Measurements from ENCODE around the gene TMEM26. TPM values are rescaled to one million over a fixed set of nuclear protein-coding genes. Genes with fewer than 3 reads are reported as not detected.

TMEM26 gene
- total and polyA plus RNA-seq, 5 donors from 2014 or later = not detected

DNA sequence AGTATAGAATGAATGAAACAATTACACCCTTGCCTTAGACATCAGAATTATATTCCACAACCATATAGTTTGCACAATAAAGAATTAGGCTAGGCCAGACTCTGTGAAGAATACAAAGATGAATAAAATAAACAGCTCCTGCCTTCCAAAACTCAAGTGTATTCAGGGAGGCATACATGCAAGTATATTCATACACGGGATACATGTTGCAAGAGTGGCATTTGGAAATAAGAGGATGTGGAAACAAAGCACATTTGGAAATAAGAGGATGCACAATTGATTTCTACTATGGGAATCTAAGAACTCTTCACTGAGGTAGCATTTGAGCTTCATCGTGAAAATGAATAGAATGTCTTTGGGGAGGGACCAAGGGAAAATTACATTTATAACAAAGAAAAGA is 27.0 kb upstream of the TMEM26 start:
- H3K36me3 ChIP-seq (ENCODE audit: control insufficient read depth, insufficient read depth, low read length) = no peaks in the 10 kb centered on the region
- Mint-ChIP-seq H3K36me3 (no peaks in the 10 kb centered on the region), H3K27ac (no peak overlapping the region), H3K27me3 (peaks cover 11% of the 10 kb centered on the region), H3K4me1 (no peaks in the 10 kb centered on the region), H3K4me3 (no peak overlapping the region), H3K9me3 (peaks cover 0 to 5% (median 3%) of the 10 kb centered on the region in 7 donors)
- H3K9me3 ChIP-seq (ENCODE audit: control insufficient read depth in 2 of 2, low read length in 2 of 2) = peaks cover 0 to 3% of the 10 kb centered on the region in 2 experiments
- no peaks in the 10 kb centered on the region for H3K4me1 ChIP-seq (ENCODE audit: control insufficient read depth, insufficient read depth, low read length, poor library complexity, severe bottlenecking)
- no peak overlapping the region for H3K27ac ChIP-seq (ENCODE audit: insufficient read depth, low read length, poor library complexity, severe bottlenecking)
- DNase-seq = no peak
- ATAC-seq (ENCODE audit: low read depth in 2 of 2) = no peak
- no peak overlapping the region for H3K4me3 ChIP-seq (ENCODE audit: low read depth, low read length)
- no peaks in the 10 kb centered on the region for H3K27me3 ChIP-seq (ENCODE audit: control insufficient read depth, insufficient read depth, low read length)

- no peak overlapping the region for H3K27ac ChIP-seq (ENCODE audit: insufficient read depth, low read length, poor library complexity, severe bottlenecking)
- no peak overlapping the region for H3K4me3 ChIP-seq (ENCODE audit: low read depth, low read length)
- no peak for DNase-seq
- H3K36me3 ChIP-seq (ENCODE audit: control insufficient read depth, insufficient read depth, low read length) = no peaks in the 10 kb centered on the region
- peaks cover 0 to 3% of the 10 kb centered on the region in 2 experiments for H3K9me3 ChIP-seq (ENCODE audit: control insufficient read depth in 2 of 2, low read length in 2 of 2)
- H3K9me3 Mint-ChIP-seq = peaks cover 0 to 6% (median 3%) of the 10 kb centered on the region in 7 donors
- H3K27me3 ChIP-seq (ENCODE audit: control insufficient read depth, insufficient read depth, low read length) = no peaks in the 10 kb centered on the region
- H3K27me3 Mint-ChIP-seq = peaks cover 11% of the 10 kb centered on the region
- H3K36me3 Mint-ChIP-seq = no peaks in the 10 kb centered on the region
- H3K27ac Mint-ChIP-seq = no peak overlapping the region
- ATAC-seq (ENCODE audit: low read depth in 2 of 2) = no peak
- no peak overlapping the region for H3K4me3 Mint-ChIP-seq
- H3K4me1 Mint-ChIP-seq = no peaks in the 10 kb centered on the region
- no peaks in the 10 kb centered on the region for H3K4me1 ChIP-seq (ENCODE audit: control insufficient read depth, insufficient read depth, low read length, poor library complexity, severe bottlenecking)
Measured at GRCh38 chr10:61478621-61479312, 25.6 kb upstream of the TMEM26 start.

GRCh38 chr10:61477451-61477850 is 24.3 kb upstream of the TMEM26 start:
- no peak for ATAC-seq (ENCODE audit: low read depth in 2 of 2)
- Histone ChIP-seq H3K9me3 (ENCODE audit: control insufficient read depth in 2 of 2, low read length in 2 of 2) (peaks cover 0 to 3% of the 10 kb centered on the region in 2 experiments), H3K27me3 (ENCODE audit: control insufficient read depth, insufficient read depth, low read length) (no peaks in the 10 kb centered on the region), H3K4me3 (ENCODE audit: low read depth, low read length) (no peak overlapping the region), H3K36me3 (ENCODE audit: control insufficient read depth, insufficient read depth, low read length) (no peaks in the 10 kb centered on the region), H3K27ac (ENCODE audit: insufficient read depth, low read length, poor library complexity, severe bottlenecking) (no peak overlapping the region), H3K4me1 (ENCODE audit: control insufficient read depth, insufficient read depth, low read length, poor library complexity, severe bottlenecking) (no peaks in the 10 kb centered on the region)
- H3K27ac Mint-ChIP-seq = no peak overlapping the region
- peaks cover 0 to 6% (median 0%) of the 10 kb centered on the region in 7 donors for H3K9me3 Mint-ChIP-seq
- H3K27me3 Mint-ChIP-seq = peaks cover 11% of the 10 kb centered on the region
- H3K4me3 Mint-ChIP-seq = no peak overlapping the region
- DNase-seq = no peak
- H3K4me1 Mint-ChIP-seq = no peaks in the 10 kb centered on the region
- no peaks in the 10 kb centered on the region for H3K36me3 Mint-ChIP-seq

DNA sequence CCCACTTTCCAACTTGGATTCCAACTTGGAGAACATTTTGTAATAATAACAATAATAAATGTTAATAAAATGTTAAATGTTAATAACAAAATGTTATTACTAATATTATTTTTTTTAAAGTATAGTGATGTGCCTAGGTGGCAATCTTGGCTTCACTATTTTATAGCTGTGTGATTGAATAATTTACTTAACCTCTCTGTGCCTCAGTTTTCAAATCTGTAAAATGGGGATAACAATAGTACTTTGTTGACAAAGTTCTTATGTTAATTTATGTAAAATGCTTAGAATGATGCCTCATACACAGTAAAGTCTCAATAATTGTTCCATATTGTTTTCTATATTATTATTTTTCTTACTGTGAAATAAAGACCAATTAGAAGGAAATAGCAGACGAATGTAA is 23.3 kb upstream of the TMEM26 start:
- Mint-ChIP-seq H3K27me3 (peaks cover 11% of the 10 kb centered on the region), H3K36me3 (no peaks in the 10 kb centered on the region)

GRCh38 chr10:61475449-61475873 is 22.3 kb upstream of the TMEM26 start:
- H3K4me3 Mint-ChIP-seq = no peak overlapping the region
- no peak overlapping the region for H3K27ac ChIP-seq (ENCODE audit: insufficient read depth, low read length, poor library complexity, severe bottlenecking)
- H3K27me3 Mint-ChIP-seq = peaks cover 5% of the 10 kb centered on the region
- H3K27ac Mint-ChIP-seq = no peak overlapping the region
- no peak for ATAC-seq (ENCODE audit: low read depth in 2 of 2)
- no peaks in the 10 kb centered on the region for H3K27me3 ChIP-seq (ENCODE audit: control insufficient read depth, insufficient read depth, low read length)
- H3K4me1 ChIP-seq (ENCODE audit: control insufficient read depth, insufficient read depth, low read length, poor library complexity, severe bottlenecking) = no peaks in the 10 kb centered on the region
- H3K9me3 Mint-ChIP-seq = peaks cover 0 to 4% (median 0%) of the 10 kb centered on the region in 7 donors
- peaks cover 0 to under 1% of the 10 kb centered on the region in 2 experiments for H3K9me3 ChIP-seq (ENCODE audit: control insufficient read depth in 2 of 2, low read length in 2 of 2)
- no peaks in the 10 kb centered on the region for H3K4me1 Mint-ChIP-seq
- DNase-seq = no peak
- H3K36me3 ChIP-seq (ENCODE audit: control insufficient read depth, insufficient read depth, low read length) = no peaks in the 10 kb centered on the region
- no peak overlapping the region for H3K4me3 ChIP-seq (ENCODE audit: low read depth, low read length)
- H3K36me3 Mint-ChIP-seq = no peaks in the 10 kb centered on the region

More for the DNA sequence above, 23.3 kb upstream of the TMEM26 start:
- Histone ChIP-seq H3K9me3 (ENCODE audit: control insufficient read depth in 2 of 2, low read length in 2 of 2) (peaks cover 0 to 3% of the 10 kb centered on the region in 2 experiments), H3K4me3 (ENCODE audit: low read depth, low read length) (no peak overlapping the region), H3K27ac (ENCODE audit: insufficient read depth, low read length, poor library complexity, severe bottlenecking) (no peak overlapping the region), H3K36me3 (ENCODE audit: control insufficient read depth, insufficient read depth, low read length) (no peaks in the 10 kb centered on the region), H3K4me1 (ENCODE audit: control insufficient read depth, insufficient read depth, low read length, poor library complexity, severe bottlenecking) (no peaks in the 10 kb centered on the region), H3K27me3 (ENCODE audit: control insufficient read depth, insufficient read depth, low read length) (no peaks in the 10 kb centered on the region)
- DNase-seq = no peak
- no peak for ATAC-seq (ENCODE audit: low read depth in 2 of 2)
- H3K27ac Mint-ChIP-seq = no peak overlapping the region
- H3K4me1 Mint-ChIP-seq = no peaks in the 10 kb centered on the region
- H3K4me3 Mint-ChIP-seq = no peak overlapping the region
- H3K9me3 Mint-ChIP-seq = peaks cover 0 to 6% (median 0%) of the 10 kb centered on the region in 7 donors

- no peak overlapping the region for H3K27ac Mint-ChIP-seq
- no peak overlapping the region for H3K4me3 ChIP-seq (ENCODE audit: low read depth, low read length)
- H3K36me3 Mint-ChIP-seq = no peaks in the 10 kb centered on the region
- no peak for ATAC-seq (ENCODE audit: low read depth in 2 of 2)
- no peaks in the 10 kb centered on the region for H3K9me3 ChIP-seq (ENCODE audit: control insufficient read depth in 2 of 2, low read length in 2 of 2)
- no peak overlapping the region for H3K4me3 Mint-ChIP-seq
- H3K27me3 ChIP-seq (ENCODE audit: control insufficient read depth, insufficient read depth, low read length) = no peaks in the 10 kb centered on the region
- no peaks in the 10 kb centered on the region for H3K4me1 Mint-ChIP-seq
- no peak overlapping the region for H3K27ac ChIP-seq (ENCODE audit: insufficient read depth, low read length, poor library complexity, severe bottlenecking)
- no peaks in the 10 kb centered on the region for H3K27me3 Mint-ChIP-seq
- DNase-seq = no peak
- no peaks in the 10 kb centered on the region for H3K4me1 ChIP-seq (ENCODE audit: control insufficient read depth, insufficient read depth, low read length, poor library complexity, severe bottlenecking)
- no peaks in the 10 kb centered on the region for H3K36me3 ChIP-seq (ENCODE audit: control insufficient read depth, insufficient read depth, low read length)
- H3K9me3 Mint-ChIP-seq = peaks cover 0 to 4% (median 1%) of the 10 kb centered on the region in 7 donors
Measured at GRCh38 chr10:61472090-61472674, 19.0 kb upstream of the TMEM26 start.

DNA sequence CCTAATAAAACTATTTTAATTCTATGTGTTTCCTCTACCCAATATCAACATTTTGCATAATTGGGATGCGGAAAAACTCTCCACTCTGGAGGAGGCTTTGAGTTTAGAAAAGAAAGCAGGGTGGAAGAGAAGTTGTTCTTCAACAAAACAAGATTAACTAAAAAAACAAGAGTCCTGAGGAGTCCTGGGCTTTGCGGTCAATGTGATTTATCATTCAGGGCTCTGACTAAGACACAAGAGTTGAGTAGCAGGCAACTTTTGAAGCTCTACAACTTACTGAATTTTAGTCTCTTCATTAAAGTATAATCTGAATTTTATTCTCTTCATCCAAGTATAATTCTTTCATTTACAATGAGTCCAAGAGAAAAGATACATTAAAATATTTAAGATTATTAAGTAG is 18.3 kb upstream of the TMEM26 start:
- H3K4me3 ChIP-seq (ENCODE audit: low read depth, low read length) = no peak overlapping the region
- no peak overlapping the region for H3K27ac ChIP-seq (ENCODE audit: insufficient read depth, low read length, poor library complexity, severe bottlenecking)
- H3K9me3 Mint-ChIP-seq = peaks cover 0 to 4% (median 1%) of the 10 kb centered on the region in 7 donors
- H3K9me3 ChIP-seq (ENCODE audit: control insufficient read depth in 2 of 2, low read length in 2 of 2) = no peaks in the 10 kb centered on the region
- no peak overlapping the region for H3K27ac Mint-ChIP-seq
- no peaks in the 10 kb centered on the region for H3K36me3 Mint-ChIP-seq
- no peaks in the 10 kb centered on the region for H3K27me3 ChIP-seq (ENCODE audit: control insufficient read depth, insufficient read depth, low read length)
- H3K4me1 Mint-ChIP-seq = no peaks in the 10 kb centered on the region
- no peaks in the 10 kb centered on the region for H3K27me3 Mint-ChIP-seq
- H3K4me1 ChIP-seq (ENCODE audit: control insufficient read depth, insufficient read depth, low read length, poor library complexity, severe bottlenecking) = no peaks in the 10 kb centered on the region
- ATAC-seq (ENCODE audit: low read depth in 2 of 2) = no peak
- DNase-seq = no peak
- H3K36me3 ChIP-seq (ENCODE audit: control insufficient read depth, insufficient read depth, low read length) = no peaks in the 10 kb centered on the region
- H3K4me3 Mint-ChIP-seq = no peak overlapping the region

DNA sequence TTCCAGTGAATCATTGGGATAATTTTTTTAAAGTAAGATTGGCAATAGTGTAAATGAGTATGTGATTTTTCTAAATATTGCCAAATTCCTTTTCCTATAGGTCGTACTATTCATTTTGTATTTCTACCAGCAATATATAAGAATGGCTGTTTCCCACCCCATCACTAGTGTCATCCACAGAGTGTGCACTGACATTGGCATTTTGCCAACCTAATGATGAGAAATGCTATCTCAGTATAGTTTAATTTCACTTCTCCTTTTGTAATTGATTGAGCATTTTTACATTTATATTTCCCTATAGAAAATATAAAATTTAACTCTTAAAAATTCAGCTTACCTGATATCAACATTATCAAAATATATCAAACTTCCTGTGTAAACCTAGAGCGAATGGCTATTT is 17.6 kb upstream of the TMEM26 start:
- H3K9me3 ChIP-seq (ENCODE audit: control insufficient read depth in 2 of 2, low read length in 2 of 2) = no peaks in the 10 kb centered on the region
- no peak overlapping the region for H3K27ac ChIP-seq (ENCODE audit: insufficient read depth, low read length, poor library complexity, severe bottlenecking)
- Mint-ChIP-seq H3K4me1 (no peaks in the 10 kb centered on the region), H3K4me3 (no peak overlapping the region), H3K27ac (no peak overlapping the region), H3K36me3 (no peaks in the 10 kb centered on the region), H3K27me3 (peaks cover 5% of the 10 kb centered on the region), H3K9me3 (peaks cover 0 to 4% (median 1%) of the 10 kb centered on the region in 7 donors)
- H3K36me3 ChIP-seq (ENCODE audit: control insufficient read depth, insufficient read depth, low read length) = no peaks in the 10 kb centered on the region
- H3K4me1 ChIP-seq (ENCODE audit: control insufficient read depth, insufficient read depth, low read length, poor library complexity, severe bottlenecking) = no peaks in the 10 kb centered on the region
- no peaks in the 10 kb centered on the region for H3K27me3 ChIP-seq (ENCODE audit: control insufficient read depth, insufficient read depth, low read length)
- DNase-seq (no peak), ATAC-seq (ENCODE audit: low read depth in 2 of 2) (no peak)
- H3K4me3 ChIP-seq (ENCODE audit: low read depth, low read length) = no peak overlapping the region
